Stimulated activated CD8-positive, alpha-beta memory T cell treated with anti-CD3 and anti-CD28 coated beads, Interleukin-4, amount 100 ng/mL, for 24 hours (primary cell): ENCODE data around the gene PDGFD.

Experiments used
- DNase-seq: peaks from one replicate; pipeline ENCODE4 v3.0.0-alpha.2; 2020; ENCODE audit warnings: low read depth

The PDGFD gene

GRCh38 chr11:104093426-104094280 is 70.3 kb downstream of the PDGFD start:
- no peak for DNase-seq

DNA sequence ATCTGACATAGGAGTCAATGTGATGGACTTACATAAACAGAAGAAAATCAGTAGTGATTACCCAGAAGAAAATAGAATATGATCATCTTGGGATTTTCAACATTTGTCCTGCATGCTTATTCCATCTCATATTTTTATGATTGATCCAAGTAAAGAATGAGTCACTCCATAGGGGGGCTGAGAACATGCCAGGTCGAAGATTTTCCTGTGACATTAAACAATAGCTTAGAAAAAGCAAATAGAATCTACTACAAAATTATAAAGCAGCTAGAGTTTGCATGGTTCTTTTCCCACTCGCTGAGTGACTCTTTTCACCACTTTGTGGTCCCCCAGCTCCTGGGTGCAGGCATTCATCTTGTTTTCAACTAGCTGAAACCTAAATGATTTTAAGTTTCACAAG is 71.2 kb downstream of the PDGFD start:
- no peak for DNase-seq

GRCh38 chr11:104091281-104092096 is 72.5 kb downstream of the PDGFD start:
- DNase-seq = no peak

DNA sequence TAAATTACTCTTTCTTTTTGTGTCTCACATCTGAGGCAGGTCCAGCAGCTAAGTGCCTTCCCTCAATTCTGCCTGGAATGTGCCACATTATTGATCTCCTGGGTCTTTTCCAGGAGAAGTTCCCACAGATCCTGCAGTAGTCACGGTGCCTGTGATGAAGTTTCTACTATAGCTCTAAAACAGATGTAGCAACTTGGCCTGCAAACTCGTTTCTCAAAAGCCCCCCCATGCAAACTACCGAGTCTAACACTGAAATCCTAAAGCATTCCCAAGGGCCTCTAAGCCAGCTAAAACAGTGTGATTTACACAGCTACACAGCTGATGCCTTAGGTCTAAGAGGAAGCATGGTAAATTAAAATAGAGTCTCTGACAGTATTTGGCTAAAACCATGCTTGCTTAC is 73.2 kb downstream of the PDGFD start:
- DNase-seq = no peak

DNA sequence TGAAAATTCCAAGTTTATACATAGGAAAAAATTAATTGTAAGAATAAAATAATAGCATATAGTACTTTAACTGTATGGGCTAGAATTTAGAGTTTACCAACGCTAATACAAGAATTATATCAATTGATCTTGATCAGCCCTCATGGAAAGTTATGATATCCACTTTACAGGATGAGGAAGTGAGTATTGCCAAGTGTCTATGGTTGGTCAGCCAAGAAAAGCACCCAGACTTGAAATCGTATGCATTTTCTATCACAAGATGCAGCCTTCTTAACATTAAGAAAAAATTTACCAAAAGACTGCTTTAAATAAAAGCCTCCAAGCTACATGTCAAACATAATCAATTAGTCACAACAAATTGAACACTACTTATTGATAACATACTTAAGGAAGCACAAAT is 74.5 kb downstream of the PDGFD start:
- no peak for DNase-seq

DNA sequence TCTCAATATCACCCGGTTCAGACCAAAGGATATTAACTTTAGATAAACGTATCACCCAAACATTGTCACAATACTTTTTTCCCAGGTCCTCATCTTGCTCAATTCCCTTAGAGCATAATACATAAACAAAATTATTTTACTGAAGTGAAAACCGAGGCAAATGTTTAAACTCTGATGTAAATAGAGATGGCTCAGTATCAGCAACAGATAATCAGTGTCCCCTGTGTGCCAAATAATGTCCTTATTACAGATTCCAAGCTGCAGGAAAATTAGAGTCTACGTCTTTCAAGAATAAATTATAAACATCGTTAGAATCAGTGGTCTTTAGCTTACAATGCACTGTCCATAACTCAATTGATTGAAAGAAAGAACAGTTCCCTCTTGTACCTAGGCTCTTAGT is 77.3 kb downstream of the PDGFD start:
- no peak for DNase-seq

GRCh38 chr11:104078995-104079394 is 85.0 kb downstream of the PDGFD start:
- DNase-seq = no peak

GRCh38 chr11:104078245-104078644 is 85.7 kb downstream of the PDGFD start:
- DNase-seq = no peak

GRCh38 chr11:104076455-104076854 is 87.5 kb downstream of the PDGFD start:
- DNase-seq = no peak

DNA sequence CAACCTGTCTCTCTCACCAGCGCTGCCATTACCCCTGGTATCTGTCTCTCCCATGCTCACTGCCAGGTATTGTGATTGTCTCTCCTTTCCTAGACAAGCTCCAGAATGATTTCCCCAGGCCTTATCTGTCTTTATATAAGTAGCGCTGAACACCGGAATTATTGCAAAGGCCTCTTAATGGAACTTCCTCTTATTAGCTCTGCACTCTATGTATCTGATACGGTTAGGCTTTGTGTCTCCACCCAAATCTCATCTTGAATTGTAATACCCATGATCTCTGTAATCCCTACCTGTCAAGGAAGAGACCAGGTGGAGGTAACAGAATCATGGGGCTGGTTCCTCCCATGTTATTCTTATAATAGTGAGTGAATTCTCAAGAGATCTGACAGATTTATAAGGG is 88.2 kb downstream of the PDGFD start:
- DNase-seq = no peak

GRCh38 chr11:104075091-104075490 is 88.9 kb downstream of the PDGFD start:
- DNase-seq = no peak

GRCh38 chr11:104073950-104074705 is 89.8 kb downstream of the PDGFD start:
- no peak for DNase-seq

- no peak for DNase-seq
These were observed 96.4 kb downstream of the PDGFD start for GRCh38 chr11:104067534-104067933.

GRCh38 chr11:104064034-104064630 is 99.8 kb downstream of the PDGFD start:
- no peak for DNase-seq

GRCh38 chr11:104061853-104062521 is 102.0 kb downstream of the PDGFD start:
- no peak for DNase-seq

- DNase-seq = no peak
These were observed 103.1 kb downstream of the PDGFD start for GRCh38 chr11:104060820-104061219.

DNA sequence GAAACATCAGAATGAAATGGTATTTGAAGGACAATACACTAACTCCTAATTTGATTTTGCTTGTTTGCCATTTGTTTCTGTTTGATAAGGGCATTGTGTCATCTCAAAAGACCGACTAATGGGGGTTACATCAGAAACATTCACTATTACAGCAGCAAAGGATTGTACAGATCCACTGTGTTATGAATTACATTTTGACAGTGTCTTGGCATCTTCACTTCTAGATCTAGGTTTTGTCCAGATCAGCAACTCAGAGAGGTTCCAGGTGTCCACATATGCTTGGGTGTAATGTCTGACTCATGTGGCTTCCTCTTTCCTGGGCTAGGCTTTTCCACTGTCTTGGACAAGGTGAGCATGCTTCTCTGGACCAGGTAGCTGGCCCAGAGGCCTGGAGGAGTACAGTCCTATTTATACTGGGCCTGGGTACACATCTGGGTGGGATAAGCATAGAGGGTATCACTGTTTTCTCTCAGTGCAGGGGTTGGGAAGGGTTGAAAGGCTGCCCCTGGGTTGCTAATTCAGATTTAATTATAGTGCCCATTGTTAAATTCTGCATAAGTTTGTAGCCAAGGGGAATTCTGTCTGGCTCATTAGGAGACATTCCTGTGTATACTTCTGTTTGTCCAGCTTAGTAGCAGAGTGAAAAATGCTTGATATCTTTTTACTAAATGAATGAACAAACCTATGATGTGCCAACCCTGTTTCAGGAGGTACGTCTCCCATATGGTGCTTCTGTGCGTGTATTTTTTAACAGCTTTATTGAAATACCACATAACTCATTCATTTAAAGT is 103.7 kb downstream of the PDGFD start:
- DNase-seq = no peak

- DNase-seq = no peak
These were observed 105.3 kb downstream of the PDGFD start for GRCh38 chr11:104058680-104059079.

- no peak for DNase-seq
These were observed 106.0 kb downstream of the PDGFD start for GRCh38 chr11:104057908-104058307.

DNA sequence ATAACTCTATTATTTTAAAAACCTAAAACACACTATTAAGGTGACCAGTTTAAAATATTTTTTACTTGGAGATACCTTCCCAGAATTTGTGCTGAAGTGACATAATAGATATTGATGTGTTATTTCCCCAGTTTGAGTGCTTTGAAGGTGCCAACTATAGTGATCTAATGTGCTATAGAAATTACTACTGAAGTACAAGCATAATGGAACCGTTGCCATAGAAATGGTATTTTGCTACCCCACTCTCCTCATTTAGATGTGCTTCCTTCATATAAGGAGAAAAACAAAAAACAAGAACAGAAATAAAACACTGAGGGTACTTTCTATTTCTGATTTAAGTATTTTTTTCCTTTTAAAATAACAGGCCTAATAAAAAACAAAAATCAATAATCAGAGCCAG is 108.4 kb downstream of the PDGFD start:
- DNase-seq = no peak
